H1 (cell line): ENCODE data around the gene LYPD6.

Experiments
- JUN ChIP-seq: IDR thresholded peaks from 2 replicates; pipeline ENCODE4 v1.6.1; 2011; ENCODE audit warnings: low read depth, mild to moderate bottlenecking, improper control_type of control experiment, low read length
- KDM1A ChIP-seq: fragments of 200-600, 300-600 bp; sonication (generic); IDR thresholded peaks from 2 replicates; pipeline ENCODE4 v1.7.1; 2016; ENCODE audit warnings: mild to moderate bottlenecking, low read length, borderline replicate concordance
- TF ChIP-seq, protein P1 (sequence below), 3 experiments: IDR thresholded peaks; 1 replicate in 2 of 3; 2 replicates in 1 of 3; pipeline versions ENCODE4 v1.5.1 to v1.6.1; 2011; ENCODE audit warnings: low read length in 3 of 3, mild to moderate bottlenecking in 3 of 3, inconsistent platforms in 2 of 3, low read depth in 1 of 3, moderate library complexity in 1 of 3; ENCODE audit not compliant: insufficient read depth in 1 of 3; ENCODE audit errors: control extremely low read depth in 1 of 3

- no peak for TF ChIP-seq JUN
- TF ChIP-seq KDM1A, result no peak
- TF ChIP-seq, protein P1, sequence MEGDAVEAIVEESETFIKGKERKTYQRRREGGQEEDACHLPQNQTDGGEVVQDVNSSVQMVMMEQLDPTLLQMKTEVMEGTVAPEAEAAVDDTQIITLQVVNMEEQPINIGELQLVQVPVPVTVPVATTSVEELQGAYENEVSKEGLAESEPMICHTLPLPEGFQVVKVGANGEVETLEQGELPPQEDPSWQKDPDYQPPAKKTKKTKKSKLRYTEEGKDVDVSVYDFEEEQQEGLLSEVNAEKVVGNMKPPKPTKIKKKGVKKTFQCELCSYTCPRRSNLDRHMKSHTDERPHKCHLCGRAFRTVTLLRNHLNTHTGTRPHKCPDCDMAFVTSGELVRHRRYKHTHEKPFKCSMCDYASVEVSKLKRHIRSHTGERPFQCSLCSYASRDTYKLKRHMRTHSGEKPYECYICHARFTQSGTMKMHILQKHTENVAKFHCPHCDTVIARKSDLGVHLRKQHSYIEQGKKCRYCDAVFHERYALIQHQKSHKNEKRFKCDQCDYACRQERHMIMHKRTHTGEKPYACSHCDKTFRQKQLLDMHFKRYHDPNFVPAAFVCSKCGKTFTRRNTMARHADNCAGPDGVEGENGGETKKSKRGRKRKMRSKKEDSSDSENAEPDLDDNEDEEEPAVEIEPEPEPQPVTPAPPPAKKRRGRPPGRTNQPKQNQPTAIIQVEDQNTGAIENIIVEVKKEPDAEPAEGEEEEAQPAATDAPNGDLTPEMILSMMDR (IDR thresholded peaks at IDR 0.05; ENCODE audit: control extremely low read depth in 1 of 3, insufficient read depth in 1 of 3, low read depth in 1 of 3, low read length in 3 of 3), result no peak
These were observed 92.6 kb downstream of the LYPD6 start for GRCh38 chr2:149422991-149423338.
